ENCODE results near the gene UMAD1.

Gene UMAD1

GRCh38 chr7:7640221-7641128, at the start of gene UMAD1:
TSS of gene UMAD1 (plus strand) at chr7:7640752. CDS start at chr7:7673372, 32,620 bp downstream.
- DNase-seq, result peak; percentile 98

GRCh38 chr7:7595451-7595850, 45.1 kb upstream of the UMAD1 start:
- DNase-seq, result peak; percentile 63

- DNase-seq, result no peak
Observed at GRCh38 chr7:7596176-7596575, 44.4 kb upstream of the UMAD1 start.

GRCh38 chr7:7607010-7607409, 33.5 kb upstream of the UMAD1 start:
- DNase-seq, result no peak

GRCh38 chr7:7609330-7609729, 31.2 kb upstream of the UMAD1 start:
- peak; percentile 25 for DNase-seq

GRCh38 chr7:7612519-7612918, 28.0 kb upstream of the UMAD1 start:
- DNase-seq, result no peak

- no peak for DNase-seq
Observed at GRCh38 chr7:7613210-7613609, 27.3 kb upstream of the UMAD1 start.

- DNase-seq, result peak; percentile 10
Observed at GRCh38 chr7:7614018-7614741, 26.4 kb upstream of the UMAD1 start.

- DNase-seq, result peak; percentile 71
Observed at GRCh38 chr7:7617550-7617949, 23.0 kb upstream of the UMAD1 start.

- DNase-seq, result no peak
Observed at GRCh38 chr7:7618410-7618809, 22.1 kb upstream of the UMAD1 start.

- DNase-seq, result no peak
Observed at GRCh38 chr7:7620236-7620635, 20.3 kb upstream of the UMAD1 start.

GRCh38 chr7:7620644-7621210, 19.8 kb upstream of the UMAD1 start:
- DNase-seq, result no peak

GRCh38 chr7:7628476-7628875, 12.1 kb upstream of the UMAD1 start:
- DNase-seq, result no peak

- DNase-seq, result no peak
Observed at GRCh38 chr7:7630626-7631329, 9.8 kb upstream of the UMAD1 start.

GRCh38 chr7:7639421-7639820, 1.1 kb upstream of the UMAD1 start:
- DNase-seq, result no peak

- DNase-seq, result peak; percentile 33
Observed at GRCh38 chr7:7639847-7640220, 718 bp upstream of the UMAD1 start.

- no peak for DNase-seq
Observed at GRCh38 chr7:7641129-7641663, 644 bp downstream of the UMAD1 start.

- DNase-seq, result no peak
Observed at GRCh38 chr7:7642081-7642480, 1.5 kb downstream of the UMAD1 start.

GRCh38 chr7:7647495-7648036, 7.0 kb downstream of the UMAD1 start:
- DNase-seq, result no peak

GRCh38 chr7:7650682-7651206, 10.2 kb downstream of the UMAD1 start:
- no peak for DNase-seq

GRCh38 chr7:7651479-7651878, 10.9 kb downstream of the UMAD1 start:
- DNase-seq, result no peak

- no peak for DNase-seq
Observed at GRCh38 chr7:7652798-7653540, 12.4 kb downstream of the UMAD1 start.
